ENCODE results near the gene SELENOF. TPM values are rescaled to one million over a fixed set of nuclear protein-coding genes. Genes with fewer than 3 reads are reported as not detected.

The SELENOF gene
- total RNA-seq, 2 experiments from 2014 or later, result 74.5 to 78.6 TPM

Other genes starting within 250 kb of the SELENOF start
- gene SH3GLB1, start 209.6 kb downstream of the SELENOF start, total RNA-seq, result 10 to 100 TPM; 47.5 to 56.5 TPM
- 1 to 10 TPM; 6.0 to 6.6 TPM for gene HS2ST1, start 509 bp upstream of the SELENOF start, total RNA-seq